GM19351 (cell line): Measurements from ENCODE around the gene DNTTIP2.
A peak's percentile ranks its signal among the peaks of the same experiment; 100 is the strongest.
"Not testable (repeated sequence)": the region's sequence is repeated elsewhere in the genome, so short reads cannot be mapped to it uniquely, and the experiment has no call there.

Source experiments
- ATAC-seq: cut with Tn5 transposase; IDR thresholded peaks from one replicate; pipeline ENCODE4 v1.9.1; 2021; ENCODE audit warnings: mild to moderate bottlenecking, moderate library complexity; ENCODE audit not compliant: unreplicated experiment

DNTTIP2 gene

GRCh38 chr1:93878889-93879586 lies at the start of gene DNTTIP2:
Gene DNTTIP2 (minus strand): TSS chr1:93879206. CDS start chr1:93879148, 58 bp downstream.
- ATAC-seq = peak; percentile 91

- no peak for ATAC-seq
Observed at GRCh38 chr1:93925206-93925605, 46.2 kb upstream of the DNTTIP2 start.

- ATAC-seq = no peak
Observed at GRCh38 chr1:93919780-93920179, 40.8 kb upstream of the DNTTIP2 start.

- ATAC-seq = no peak
Observed at GRCh38 chr1:93917302-93917701, 38.3 kb upstream of the DNTTIP2 start.

- not testable (repeated sequence) for ATAC-seq
Observed at GRCh38 chr1:93910880-93911279, 31.9 kb upstream of the DNTTIP2 start.

- ATAC-seq = no peak
Observed at GRCh38 chr1:93910305-93910704, 31.3 kb upstream of the DNTTIP2 start.

GRCh38 chr1:93909146-93910050 lies 30.4 kb upstream of the DNTTIP2 start, which contains the start of gene GCLM:
Gene GCLM (minus strand): TSS chr1:93909430. CDS start chr1:93909163, 267 bp downstream.
- ATAC-seq = peak; percentile 89

GRCh38 chr1:93908394-93909145 lies 29.6 kb upstream of the DNTTIP2 start:
- peak; percentile 37 for ATAC-seq

GRCh38 chr1:93907718-93908117 lies 28.7 kb upstream of the DNTTIP2 start:
- ATAC-seq = no peak

GRCh38 chr1:93906480-93906879 lies 27.5 kb upstream of the DNTTIP2 start:
- no peak for ATAC-seq

- no peak for ATAC-seq
Observed at GRCh38 chr1:93905734-93906133, 26.7 kb upstream of the DNTTIP2 start.

- no peak for ATAC-seq
Observed at GRCh38 chr1:93905051-93905450, 26.0 kb upstream of the DNTTIP2 start.

- ATAC-seq = no peak
Observed at GRCh38 chr1:93904228-93904627, 25.2 kb upstream of the DNTTIP2 start.

GRCh38 chr1:93900723-93901504 lies 21.9 kb upstream of the DNTTIP2 start:
- no peak for ATAC-seq

GRCh38 chr1:93899543-93900207 lies 20.7 kb upstream of the DNTTIP2 start:
- no peak for ATAC-seq

GRCh38 chr1:93888900-93889299 lies 9.9 kb upstream of the DNTTIP2 start:
- no peak for ATAC-seq

GRCh38 chr1:93882269-93882668 lies 3.3 kb upstream of the DNTTIP2 start:
- no peak for ATAC-seq

GRCh38 chr1:93880731-93881130 lies 1.7 kb upstream of the DNTTIP2 start:
- ATAC-seq = no peak

- ATAC-seq = peak; percentile 75
Observed at GRCh38 chr1:93878501-93878888, 511 bp downstream of the DNTTIP2 start.

- ATAC-seq = no peak
Observed at GRCh38 chr1:93877529-93877928, 1.5 kb downstream of the DNTTIP2 start.
